Natural killer cell (primary cell): ENCODE data around the gene HBP1. TPM values are rescaled to one million over a fixed set of nuclear protein-coding genes. Genes with fewer than 3 reads are reported as not detected.

Experiments used
- ATAC-seq, 3 donors: fragments of 150-1000 bp in 2 of 3; fragments of 200-7000 bp in 1 of 3; cut with Tn5 transposase; 1 replicate in 1 of 3; 2 replicates in 2 of 3; pipeline ENCODE4 v1.10.0; 2021; ENCODE audit warnings: mild to moderate bottlenecking in 2 of 3, moderate library complexity in 2 of 3
- DNase-seq, 2 donors: peaks; one replicate each; pipeline versions ENCODE4 v3.0.0 to v3.0.0-alpha.2; 2013 to 2021; ENCODE audit warnings: mixed read lengths in 1 of 2
- H3K27ac ChIP-seq: one replicate; pipeline ENCODE4 v1.5.1; 2013; ENCODE audit warnings: mild to moderate bottlenecking, low read length
- H3K27me3 ChIP-seq: one replicate; pipeline ENCODE4 v1.6.1; 2013; ENCODE audit warnings: low read length; ENCODE audit not compliant: control insufficient read depth, insufficient read depth
- H3K36me3 ChIP-seq: one replicate; pipeline ENCODE4 v1.6.1; 2013; ENCODE audit warnings: low read length; ENCODE audit not compliant: control insufficient read depth, insufficient read depth
- H3K4me1 ChIP-seq: one replicate; pipeline ENCODE4 v1.6.1; 2013; ENCODE audit warnings: low read length; ENCODE audit not compliant: control insufficient read depth, insufficient read depth
- H3K4me3 ChIP-seq: one replicate; pipeline ENCODE4 v1.5.1; 2013; ENCODE audit warnings: low read length
- H3K9me3 ChIP-seq: one replicate; pipeline ENCODE4 v1.6.1; 2013; ENCODE audit warnings: low read length; ENCODE audit not compliant: control insufficient read depth, insufficient read depth
- H3K27ac Mint-ChIP-seq, 2 donors: one replicate each; pipeline ENCODE4 v1.8.0; 2022; ENCODE audit warnings: mild to moderate bottlenecking in 2 of 2, mixed read lengths in 2 of 2, moderate library complexity in 1 of 2
- H3K27me3 Mint-ChIP-seq, 2 donors: one replicate each; pipeline ENCODE4 v1.8.0; 2022; ENCODE audit warnings: low read depth in 2 of 2, mixed read lengths in 2 of 2
- H3K36me3 Mint-ChIP-seq: one replicate; pipeline ENCODE4 v1.8.0; 2022; ENCODE audit warnings: mixed read lengths
- H3K4me1 Mint-ChIP-seq, 2 donors: one replicate each; pipeline ENCODE4 v1.8.0; 2022; ENCODE audit warnings: mixed read lengths in 2 of 2
- H3K4me3 Mint-ChIP-seq: one replicate; pipeline ENCODE4 v1.8.0; 2022; ENCODE audit warnings: mild to moderate bottlenecking, moderate library complexity, mixed read lengths
- H3K9me3 Mint-ChIP-seq, 2 donors: one replicate each; pipeline ENCODE4 v1.8.0; 2022; ENCODE audit warnings: mixed read lengths in 2 of 2
- CTCF ChIP-seq: fragments of 200-600 bp; IDR thresholded peaks from one replicate; pipeline ENCODE4 v1.8.0; 2022; ENCODE audit warnings: antibody characterized with exemption
- WGBS: methylation state at CpG from one replicate; pipeline ENCODE4 v1.1.7; 2013; ENCODE audit warnings: missing lambda C conversion rate; ENCODE audit not compliant: insufficient coverage; 5-methylcytosine and 5-hydroxymethylcytosine counted together
- intact Hi-C: fragments of 100-400 bp; cut with micrococcal nuclease; formaldehyde crosslinking; loops from one replicate; pipeline ENCODE4 v1.14.2; 2022
- total RNA-seq, 4 donors: library from RNA; stranded (reverse); fragments of 120-200 nt in 1 of 4; gene quantifications; one replicate each; pipeline versions ENCODE4 v1.2.3 to v1.2.4, GENCODE V29; 2013 to 2022

Gene HBP1
- total RNA-seq, 3 donors from 2014 or later (not counting 1 experiment from before 2014, with no cell fraction given) = 186 to 249 (median 243) TPM

GRCh38 chr7:107201795-107202450, 33.1 kb downstream of the HBP1 start:
- no peak overlapping the region for H3K4me3 ChIP-seq
- TF ChIP-seq CTCF = no peak
- DNase-seq = peak; percentile 18 to 56
- no peaks in the 10 kb centered on the region for H3K4me1 ChIP-seq
- Mint-ChIP-seq H3K27me3 (no peaks in the 10 kb centered on the region), H3K9me3 (no peaks in the 10 kb centered on the region), H3K4me3 (no peak overlapping the region), H3K27ac (no peak overlapping the region), H3K36me3 (peaks cover 44% of the 10 kb centered on the region), H3K4me1 (peaks cover 0 to 5% of the 10 kb centered on the region in 2 donors)
- H3K36me3 ChIP-seq = peaks cover 83% of the 10 kb centered on the region
- intact Hi-C loops = loop anchor here (2.0 kb wide), 1 partner anchor 673 kb away; no protein-coding TSS in a partner anchor
- WGBS = 88% methylated on average over 4 of the region's 4 CpGs
- no peaks in the 10 kb centered on the region for H3K27me3 ChIP-seq
- no peak overlapping the region for H3K27ac ChIP-seq
- no peaks in the 10 kb centered on the region for H3K9me3 ChIP-seq
- peak; percentile 41 to 68 (median 47) for ATAC-seq

GRCh38 chr7:107203607-107204006, 34.8 kb downstream of the HBP1 start:
- H3K4me1 ChIP-seq = no peaks in the 10 kb centered on the region
- intact Hi-C loops = loop anchor here (2.0 kb wide), 1 partner anchor 671 kb away; no protein-coding TSS in a partner anchor
- TF ChIP-seq CTCF = no peak
- H3K4me1 Mint-ChIP-seq = peaks cover 0 to 5% of the 10 kb centered on the region in 2 donors
- H3K36me3 Mint-ChIP-seq = peaks cover 39% of the 10 kb centered on the region
- WGBS = 91% methylated on average over 7 of the region's 7 CpGs
- no peaks in the 10 kb centered on the region for H3K9me3 Mint-ChIP-seq
- peak overlapping the region; percentile 38 to 58 for H3K27ac Mint-ChIP-seq
- H3K9me3 ChIP-seq = no peaks in the 10 kb centered on the region
- H3K36me3 ChIP-seq = peaks cover 73% of the 10 kb centered on the region
- no peak overlapping the region for H3K27ac ChIP-seq
- no peak overlapping the region for H3K4me3 Mint-ChIP-seq
- H3K27me3 ChIP-seq = no peaks in the 10 kb centered on the region
- no peak for ATAC-seq
- DNase-seq = no peak
- no peaks in the 10 kb centered on the region for H3K27me3 Mint-ChIP-seq
- H3K4me3 ChIP-seq = no peak overlapping the region

- H3K27ac Mint-ChIP-seq = peak overlapping the region in 1 of 2 donors; percentile 36
- Histone ChIP-seq H3K9me3 (no peaks in the 10 kb centered on the region), H3K4me1 (no peaks in the 10 kb centered on the region), H3K27me3 (no peaks in the 10 kb centered on the region), H3K27ac (no peak overlapping the region), H3K36me3 (peaks cover 58% of the 10 kb centered on the region), H3K4me3 (no peak overlapping the region)
- WGBS = 98% methylated on average over 5 of the region's 6 CpGs
- H3K27me3 Mint-ChIP-seq = no peaks in the 10 kb centered on the region
- H3K4me3 Mint-ChIP-seq = no peak overlapping the region
- H3K4me1 Mint-ChIP-seq = peaks cover 0 to 5% of the 10 kb centered on the region in 2 donors
- DNase-seq (no peak), ATAC-seq (no peak)
- H3K9me3 Mint-ChIP-seq = no peaks in the 10 kb centered on the region
- peaks cover 23% of the 10 kb centered on the region for H3K36me3 Mint-ChIP-seq
- no peak for TF ChIP-seq CTCF
- intact Hi-C loops = no loop called here
These were observed 37.3 kb downstream of the HBP1 start for GRCh38 chr7:107206136-107206535.

- Histone ChIP-seq H3K4me1 (no peaks in the 10 kb centered on the region), H3K27me3 (no peaks in the 10 kb centered on the region), H3K36me3 (peaks cover 52% of the 10 kb centered on the region), H3K9me3 (no peaks in the 10 kb centered on the region), H3K4me3 (no peak overlapping the region), H3K27ac (no peak overlapping the region)
- no peak for TF ChIP-seq CTCF
- intact Hi-C loops = no loop called here
- ATAC-seq (no peak), DNase-seq (no peak)
- WGBS = 92% methylated on average over 2 of the region's 3 CpGs
- no peak overlapping the region for H3K4me3 Mint-ChIP-seq
- no peaks in the 10 kb centered on the region for H3K27me3 Mint-ChIP-seq
- peaks cover 0 to 5% of the 10 kb centered on the region in 2 donors for H3K4me1 Mint-ChIP-seq
- H3K9me3 Mint-ChIP-seq = no peaks in the 10 kb centered on the region
- H3K36me3 Mint-ChIP-seq = peaks cover 23% of the 10 kb centered on the region
- peak overlapping the region in 1 of 2 donors; percentile 36 for H3K27ac Mint-ChIP-seq
These were observed 37.9 kb downstream of the HBP1 start for GRCh38 chr7:107206706-107207105.
